Suprapubic skin (tissue), 4 donors: ENCODE measurements around the gene PTPRN2. TPM values are rescaled to one million over a fixed set of nuclear protein-coding genes. Genes with fewer than 3 reads are reported as not detected.

Source experiments
- DNase-seq, 2 donors: peaks; one replicate each; pipeline ENCODE4 v3.0.0-alpha.2; 2019; ENCODE audit warnings: low spot score in 2 of 2
- H3K27ac ChIP-seq: fragments of 200-600 bp; sonication (generic); one replicate; pipeline ENCODE4 v1.5.1; 2019
- H3K27me3 ChIP-seq: fragments of 200-600 bp; sonication (generic); one replicate; pipeline ENCODE4 v1.5.1; 2019
- H3K36me3 ChIP-seq: fragments of 200-600 bp; sonication (generic); one replicate; pipeline ENCODE4 v1.5.1; 2019
- H3K4me1 ChIP-seq: fragments of 200-600 bp; sonication (generic); one replicate; pipeline ENCODE4 v1.5.1; 2019
- H3K4me3 ChIP-seq: fragments of 200-600 bp; sonication (generic); one replicate; pipeline ENCODE4 v1.5.1; 2019; ENCODE audit warnings: mild to moderate bottlenecking
- H3K9me3 ChIP-seq: fragments of 200-600 bp; sonication (generic); one replicate; pipeline ENCODE4 v1.5.1; 2019
- EP300 ChIP-seq: sonication (generic); formaldehyde crosslinking; IDR thresholded peaks from one replicate; pipeline ENCODE4 v1.6.1; 2017; ENCODE audit warnings: antibody characterized with exemption
- POLR2A ChIP-seq, 2 donors: fragments of 450-650 bp; IDR thresholded peaks; one replicate each; pipeline ENCODE4 v1.6.1; 2017; ENCODE audit warnings: antibody characterized with exemption in 2 of 2, mild to moderate bottlenecking in 2 of 2, moderate library complexity in 2 of 2
- POLR2AphosphoS5 ChIP-seq, 3 donors: sonication (generic); formaldehyde crosslinking; IDR thresholded peaks; one replicate each; pipeline ENCODE4 v1.6.1; 2017; ENCODE audit warnings: antibody characterized with exemption in 3 of 3
- WGBS: methylation state at CpG from one replicate; pipeline ENCODE4 v1.1.5; 2018; 5-methylcytosine and 5-hydroxymethylcytosine counted together
- total RNA-seq, 4 donors: library from RNA; depleted of rRNA; stranded (reverse); fragments of >200 nt; gene quantifications; one replicate each; pipeline ENCODE4 v1.1.0, GENCODE V29; 2016
- TF ChIP-seq, protein P1 (sequence below), 2 donors: fragments of 200-600 bp in 1 of 2; fragments of 450-650 bp in 1 of 2; sonication (generic) in 1 of 2; IDR thresholded peaks; one replicate each; pipeline ENCODE4 v1.5.1; 2016 to 2019; ENCODE audit warnings: antibody characterized with exemption in 2 of 2, mild to moderate bottlenecking in 1 of 2, moderate library complexity in 1 of 2

The PTPRN2 gene
- total RNA-seq, 4 donors from 2014 or later = 0.23 to 1.8 (median 1.3) TPM

DNA sequence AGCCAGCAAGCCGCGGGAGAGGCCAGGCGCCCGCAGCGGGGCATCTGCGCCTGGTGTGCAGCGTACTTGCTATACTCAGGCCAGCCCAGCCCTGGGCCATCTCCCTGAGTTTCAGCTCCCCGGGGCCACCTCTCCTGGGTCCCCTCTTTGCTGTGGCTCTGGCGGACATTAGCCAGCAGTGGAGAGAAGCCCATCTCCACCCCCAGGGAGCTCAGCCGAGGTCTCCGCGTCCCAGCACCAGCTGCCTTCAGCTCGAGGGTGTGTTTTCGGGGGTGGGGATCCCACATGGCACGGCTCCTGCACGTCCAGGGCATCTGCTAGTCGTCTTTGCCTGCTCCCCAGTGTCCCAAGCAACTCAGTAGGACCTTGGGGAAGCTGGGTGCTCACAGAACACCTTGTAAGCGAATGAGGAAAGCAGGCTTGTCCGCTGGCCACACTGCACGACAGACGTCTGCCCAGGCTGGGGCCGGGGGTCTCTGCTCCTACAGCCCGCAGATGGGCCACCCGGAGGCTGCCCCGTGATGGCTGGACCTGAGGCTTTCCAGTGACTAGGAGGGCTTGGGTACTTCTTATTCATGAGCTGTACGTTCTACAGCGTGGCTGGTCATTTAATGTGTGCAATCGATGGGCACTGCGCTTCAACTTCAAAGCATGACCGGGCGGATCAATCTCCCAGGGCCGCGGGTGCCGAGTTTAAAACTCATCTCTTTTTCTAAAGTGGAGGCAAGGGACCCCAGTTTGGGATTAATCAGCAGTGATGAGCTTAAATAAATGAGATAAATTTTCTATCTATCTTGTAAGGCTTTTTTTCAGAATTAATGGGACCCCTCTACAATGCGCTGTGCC, 795.2 kb downstream of the PTPRN2 start:
- Histone ChIP-seq H3K36me3 (no peaks in the 10 kb centered on the region), H3K4me3 (no peak overlapping the region), H3K27me3 (peaks cover 4% of the 10 kb centered on the region), H3K27ac (no peak overlapping the region), H3K4me1 (no peaks in the 10 kb centered on the region), H3K9me3 (no peaks in the 10 kb centered on the region)
- no peak for DNase-seq
- TF ChIP-seq, protein P1, sequence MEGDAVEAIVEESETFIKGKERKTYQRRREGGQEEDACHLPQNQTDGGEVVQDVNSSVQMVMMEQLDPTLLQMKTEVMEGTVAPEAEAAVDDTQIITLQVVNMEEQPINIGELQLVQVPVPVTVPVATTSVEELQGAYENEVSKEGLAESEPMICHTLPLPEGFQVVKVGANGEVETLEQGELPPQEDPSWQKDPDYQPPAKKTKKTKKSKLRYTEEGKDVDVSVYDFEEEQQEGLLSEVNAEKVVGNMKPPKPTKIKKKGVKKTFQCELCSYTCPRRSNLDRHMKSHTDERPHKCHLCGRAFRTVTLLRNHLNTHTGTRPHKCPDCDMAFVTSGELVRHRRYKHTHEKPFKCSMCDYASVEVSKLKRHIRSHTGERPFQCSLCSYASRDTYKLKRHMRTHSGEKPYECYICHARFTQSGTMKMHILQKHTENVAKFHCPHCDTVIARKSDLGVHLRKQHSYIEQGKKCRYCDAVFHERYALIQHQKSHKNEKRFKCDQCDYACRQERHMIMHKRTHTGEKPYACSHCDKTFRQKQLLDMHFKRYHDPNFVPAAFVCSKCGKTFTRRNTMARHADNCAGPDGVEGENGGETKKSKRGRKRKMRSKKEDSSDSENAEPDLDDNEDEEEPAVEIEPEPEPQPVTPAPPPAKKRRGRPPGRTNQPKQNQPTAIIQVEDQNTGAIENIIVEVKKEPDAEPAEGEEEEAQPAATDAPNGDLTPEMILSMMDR (IDR thresholded peaks at IDR 0.05) = no peak
- WGBS = 90% methylated on average over 16 of the region's 35 CpGs

DNA sequence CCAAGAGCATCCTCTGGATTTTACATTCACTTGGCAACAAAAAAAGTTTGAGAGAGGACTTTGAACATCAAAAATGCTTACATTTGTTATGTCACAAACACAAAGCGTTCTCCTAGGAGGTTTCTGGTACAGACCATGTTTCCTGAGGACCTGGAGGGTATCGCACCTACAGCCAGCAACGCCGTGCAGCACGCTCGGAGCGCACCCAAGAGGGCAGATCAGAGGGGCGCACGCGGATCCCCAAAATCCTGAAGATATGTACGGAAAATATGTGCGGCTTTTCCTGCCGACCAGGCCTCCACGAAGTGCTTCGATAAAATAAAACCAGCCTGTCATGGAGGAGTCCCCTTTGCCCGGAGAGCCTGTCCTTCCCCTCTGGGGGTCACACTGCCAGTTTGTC, 796.0 kb downstream of the PTPRN2 start:
- H3K4me1 ChIP-seq = no peaks in the 10 kb centered on the region
- no peaks in the 10 kb centered on the region for H3K36me3 ChIP-seq
- DNase-seq = no peak
- WGBS = 90% methylated on average over 16 of the region's 16 CpGs
- H3K27ac ChIP-seq = no peak overlapping the region
- no peaks in the 10 kb centered on the region for H3K9me3 ChIP-seq
- H3K4me3 ChIP-seq = no peak overlapping the region
- H3K27me3 ChIP-seq = peaks cover 4% of the 10 kb centered on the region
- no peak for TF ChIP-seq POLR2A (IDR thresholded peaks at IDR 0.05)
- no peak for TF ChIP-seq POLR2AphosphoS5 (IDR thresholded peaks at IDR 0.05)

DNA sequence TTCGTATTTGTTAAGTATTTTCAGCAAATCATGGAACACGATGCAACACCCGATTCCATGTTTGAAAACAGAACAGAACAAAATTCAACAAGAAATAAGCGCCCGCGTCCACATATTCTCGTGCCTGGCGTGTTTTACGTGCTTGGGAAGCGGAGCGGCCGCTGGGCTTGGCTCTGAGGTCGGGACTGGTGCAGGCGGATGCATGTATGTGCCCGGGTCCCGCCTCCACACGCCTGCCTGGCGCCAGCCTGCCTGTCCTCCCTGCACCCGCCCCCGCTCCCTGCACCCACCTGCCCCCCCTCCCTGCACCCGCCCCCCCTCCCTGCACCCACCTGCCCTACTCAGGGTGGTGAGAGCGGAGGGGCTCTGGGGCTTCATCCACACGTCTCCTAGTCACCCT, 796.4 kb downstream of the PTPRN2 start:
- no peaks in the 10 kb centered on the region for H3K4me1 ChIP-seq
- H3K9me3 ChIP-seq = no peaks in the 10 kb centered on the region
- H3K4me3 ChIP-seq = no peak overlapping the region
- DNase-seq = no peak
- H3K27me3 ChIP-seq = peaks cover 4% of the 10 kb centered on the region
- H3K36me3 ChIP-seq = no peaks in the 10 kb centered on the region
- no peak overlapping the region for H3K27ac ChIP-seq
- 84% methylated on average over 23 of the region's 23 CpGs for WGBS
- TF ChIP-seq, protein P1 (IDR thresholded peaks at IDR 0.05) = no peak
- TF ChIP-seq POLR2A (IDR thresholded peaks at IDR 0.05) (no peak), EP300 (no peak), POLR2AphosphoS5 (IDR thresholded peaks at IDR 0.05) (no peak)

DNA sequence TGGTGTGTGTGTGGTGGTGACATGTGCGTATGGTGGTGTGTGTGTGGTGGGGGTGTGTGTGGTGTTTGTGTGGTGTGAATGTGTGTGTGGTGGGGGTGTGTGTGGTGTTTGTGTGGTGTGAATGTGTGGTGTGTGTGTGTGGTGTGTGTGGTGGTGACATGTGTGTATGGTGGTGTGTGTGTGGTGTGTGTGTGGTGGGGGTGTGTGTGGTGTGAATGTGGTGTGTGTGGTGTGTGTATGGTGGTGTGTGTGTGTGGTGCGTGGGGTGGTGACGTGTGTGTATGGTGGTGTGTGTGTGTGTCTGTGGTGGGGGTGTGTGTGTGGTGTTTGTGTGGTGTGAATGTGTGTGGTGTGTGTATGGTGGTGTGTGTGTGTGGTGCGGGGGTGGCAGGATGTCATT, 797.7 kb downstream of the PTPRN2 start:
- 89% methylated on average over 4 of the region's 4 CpGs for WGBS
- H3K9me3 ChIP-seq = no peaks in the 10 kb centered on the region
- TF ChIP-seq POLR2A (IDR thresholded peaks at IDR 0.05) (no peak), POLR2AphosphoS5 (IDR thresholded peaks at IDR 0.05) (no peak), EP300 (no peak)
- TF ChIP-seq, protein P1 (IDR thresholded peaks at IDR 0.05) = no peak

DNA sequence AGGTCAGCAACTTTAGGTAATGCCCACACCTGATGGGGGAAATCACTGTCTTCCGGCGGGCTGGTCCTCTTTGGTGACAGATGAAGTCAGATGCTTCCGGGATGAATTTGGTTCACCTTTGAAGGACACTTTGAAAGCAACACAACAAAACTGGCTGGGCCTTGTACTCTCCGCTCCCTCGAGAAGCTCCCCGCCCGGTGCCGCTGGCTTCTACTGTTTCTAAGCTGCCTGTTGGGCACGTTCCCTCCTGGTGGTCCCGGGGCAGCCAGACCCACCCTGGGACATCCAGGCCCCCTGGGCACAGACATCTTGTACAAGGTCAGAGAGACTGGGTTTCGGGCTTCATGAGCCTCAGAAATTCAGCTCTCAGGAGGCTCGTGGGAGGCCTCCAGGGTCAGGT, 798.5 kb downstream of the PTPRN2 start:
- no peaks in the 10 kb centered on the region for H3K4me1 ChIP-seq

More for the DNA sequence above, 797.7 kb downstream of the PTPRN2 start:
- Histone ChIP-seq H3K36me3 (no peaks in the 10 kb centered on the region), H3K4me3 (no peak overlapping the region), H3K27me3 (no peaks in the 10 kb centered on the region), H3K4me1 (no peaks in the 10 kb centered on the region), H3K27ac (no peak overlapping the region)
- no peak for DNase-seq

More for the DNA sequence above, 798.5 kb downstream of the PTPRN2 start:
- no peaks in the 10 kb centered on the region for H3K36me3 ChIP-seq
- WGBS = 90% methylated on average over 12 of the region's 12 CpGs
- H3K27me3 ChIP-seq = no peaks in the 10 kb centered on the region
- no peak overlapping the region for H3K27ac ChIP-seq
- no peaks in the 10 kb centered on the region for H3K9me3 ChIP-seq
- TF ChIP-seq, protein P1 (IDR thresholded peaks at IDR 0.05) = no peak
- TF ChIP-seq POLR2A (IDR thresholded peaks at IDR 0.05) (no peak), EP300 (no peak), POLR2AphosphoS5 (IDR thresholded peaks at IDR 0.05) (no peak)
- no peak overlapping the region for H3K4me3 ChIP-seq
- no peak for DNase-seq
